Common myeloid progenitor, CD34-positive (primary cell): ENCODE data around the gene AFDN.

Experiments used
- CTCF ChIA-PET: fragments of 350-600 bp; sonication (Branson Sonifier 250); formaldehyde crosslinking; loops from one replicate; lab custom pipeline; 2021; ENCODE audit warnings: antibody characterized with exemption; lab: Charles Lee
- POLR2A ChIA-PET: fragments of 350-600 bp; sonication (Branson Sonifier 250); formaldehyde crosslinking; loops from one replicate; lab custom pipeline; 2021; ENCODE audit warnings: antibody characterized with exemption; lab: Charles Lee
- DNase-seq, 3 donors: peaks; one replicate each; pipeline versions ENCODE4 v3.0.0 to v3.0.0-alpha.2; 2013
- H3K27ac ChIP-seq, 2 experiments: 1 replicate in 1 of 2; 2 replicates in 1 of 2; pipeline ENCODE4 v1.7.0; 2013; ENCODE audit warnings: inconsistent platforms in 2 of 2, low read length in 2 of 2, mild to moderate bottlenecking in 2 of 2, low read depth in 1 of 2, moderate library complexity in 1 of 2; ENCODE audit not compliant: severe bottlenecking in 2 of 2, insufficient read depth in 1 of 2, poor library complexity in 1 of 2
- H3K27me3 ChIP-seq, 5 experiments: replicated peaks in 2 of 5; 1 replicate in 3 of 5; 2 replicates in 2 of 5; pipeline versions ENCODE4 v1.6.1 to v1.7.0; 2013; ENCODE audit warnings: low read length in 4 of 5, mild to moderate bottlenecking in 2 of 5, moderate library complexity in 2 of 5, inconsistent platforms in 1 of 5; ENCODE audit not compliant: insufficient read depth in 5 of 5, control insufficient read depth in 4 of 5
- H3K36me3 ChIP-seq, 4 experiments: 1 replicate in 2 of 4; 2 replicates in 2 of 4; pipeline versions ENCODE4 v1.6.1 to v1.7.0; 2013; ENCODE audit warnings: low read length in 3 of 4, control low read depth in 1 of 4, mild to moderate bottlenecking in 1 of 4; ENCODE audit not compliant: control insufficient read depth in 4 of 4, insufficient read depth in 4 of 4
- H3K4me1 ChIP-seq, 4 experiments: 1 replicate in 3 of 4; 2 replicates in 1 of 4; pipeline versions ENCODE4 v1.6.1 to v1.7.1; 2013; ENCODE audit warnings: low read length in 3 of 4, mild to moderate bottlenecking in 3 of 4, control low read depth in 1 of 4, inconsistent platforms in 1 of 4, moderate library complexity in 1 of 4; ENCODE audit not compliant: control insufficient read depth in 4 of 4, insufficient read depth in 4 of 4; ENCODE audit errors: control extremely low read depth in 1 of 4
- H3K4me3 ChIP-seq, 7 experiments: 1 replicate in 4 of 7; 2 replicates in 3 of 7; pipeline versions ENCODE4 v1.5.1 to v1.7.0; 2013; ENCODE audit warnings: mild to moderate bottlenecking in 7 of 7, low read length in 6 of 7, moderate library complexity in 6 of 7, inconsistent platforms in 2 of 7, low read depth in 2 of 7, control low read depth in 1 of 7; ENCODE audit not compliant: insufficient read depth in 4 of 7, control insufficient read depth in 1 of 7; ENCODE audit errors: extremely low read depth in 1 of 7
- H3K9me3 ChIP-seq, 5 experiments: 1 replicate in 4 of 5; 2 replicates in 1 of 5; pipeline versions ENCODE4 v1.6.1 to v1.7.1; 2013; ENCODE audit warnings: low read length in 4 of 5, mild to moderate bottlenecking in 2 of 5, inconsistent platforms in 1 of 5, low read depth in 1 of 5, moderate library complexity in 1 of 5; ENCODE audit not compliant: control insufficient read depth in 4 of 5, insufficient read depth in 2 of 5; ENCODE audit errors: control extremely low read depth in 1 of 5
- WGBS: methylation state at CpG from one replicate; pipeline ENCODE4 v1.1.5; 2013; ENCODE audit not compliant: insufficient coverage; 5-methylcytosine and 5-hydroxymethylcytosine counted together

The AFDN gene

DNA sequence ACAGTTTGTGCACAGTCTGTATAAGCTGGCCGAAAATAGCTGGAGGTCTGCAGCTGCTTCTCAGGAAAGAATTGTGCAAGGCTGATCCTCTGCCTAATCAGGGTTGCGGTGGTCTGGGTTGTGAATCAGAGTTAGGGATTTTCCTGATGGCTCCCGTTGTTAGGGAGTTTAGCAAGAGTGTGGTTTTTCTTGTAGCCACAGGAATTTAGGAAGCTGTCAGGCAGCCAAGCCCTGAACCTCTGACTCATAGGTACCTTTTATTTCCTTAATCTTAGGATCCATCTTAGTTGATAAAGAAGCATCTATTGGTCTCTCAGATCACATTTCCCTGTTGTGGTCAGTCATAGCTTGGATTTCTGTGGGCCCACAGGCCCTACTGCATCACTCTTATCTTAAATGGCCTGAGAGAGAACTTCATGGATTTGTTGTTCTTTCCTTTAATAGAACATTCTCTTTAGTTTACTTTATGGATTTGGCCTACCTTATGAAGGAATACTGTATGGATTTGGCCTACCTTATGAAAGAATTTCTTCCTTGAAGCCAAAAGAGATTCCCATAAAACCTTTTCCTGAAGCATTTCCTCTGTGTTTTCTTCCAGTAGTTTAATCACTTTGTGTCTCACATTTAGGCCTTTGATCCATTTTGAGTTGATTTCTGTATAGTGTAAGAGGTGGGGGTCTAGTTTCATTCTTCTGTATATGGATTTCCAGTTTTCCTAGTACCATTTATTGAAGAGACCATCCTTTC is 181.1 kb downstream of the AFDN start:
- Histone ChIP-seq H3K4me3 (no peak overlapping the region), H3K4me1 (no peaks in the 10 kb centered on the region), H3K27ac (no peak overlapping the region), H3K36me3 (no peaks in the 10 kb centered on the region), H3K9me3 (peaks cover 0 to 21% (median 8%) of the 10 kb centered on the region in 5 experiments), H3K27me3 (peaks cover 0 to 1% (median 0%) of the 10 kb centered on the region in 5 experiments)
- CTCF ChIA-PET, result interaction anchor here (1.0 kb wide), 1 partner anchor 9 kb away, joined by 3 read pairs; no protein-coding TSS in a partner anchor
- peak; percentile 13 to 61 (median 25) for DNase-seq
- POLR2A ChIA-PET, result no interaction called here
- WGBS, result 67% methylated on average over 2 of the region's 3 CpGs

DNA sequence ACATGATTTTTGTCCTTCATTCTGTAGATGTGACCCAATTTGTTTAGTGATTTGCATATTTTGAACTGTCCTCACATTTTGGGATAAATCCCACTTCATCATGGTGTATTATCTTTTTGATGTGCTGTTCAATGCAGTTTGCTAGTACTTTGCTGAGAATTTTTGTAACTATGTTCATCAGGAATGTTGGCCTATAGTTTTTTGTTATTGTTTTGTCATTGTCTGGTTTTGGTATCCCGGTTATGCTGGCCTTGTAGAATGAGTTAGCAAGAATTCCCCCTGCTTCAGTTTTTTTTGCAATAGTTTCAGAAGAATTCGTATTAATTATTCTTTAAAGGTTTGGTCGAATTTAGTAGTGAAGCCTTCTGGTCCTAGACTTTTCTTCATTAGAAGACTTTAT is 182.6 kb downstream of the AFDN start:
- WGBS, result 100% methylated on average over 3 of the region's 3 CpGs
- no peak overlapping the region for H3K4me3 ChIP-seq
- H3K36me3 ChIP-seq, result no peaks in the 10 kb centered on the region
- no peak for DNase-seq
- H3K9me3 ChIP-seq, result peaks cover 3 to 21% (median 14%) of the 10 kb centered on the region in 5 experiments
- ChIA-PET POLR2A (no interaction called here), CTCF (no interaction called here)
- H3K27ac ChIP-seq, result no peak overlapping the region
- H3K4me1 ChIP-seq, result no peaks in the 10 kb centered on the region
- peaks cover 0 to 1% (median 0%) of the 10 kb centered on the region in 5 experiments for H3K27me3 ChIP-seq

DNA sequence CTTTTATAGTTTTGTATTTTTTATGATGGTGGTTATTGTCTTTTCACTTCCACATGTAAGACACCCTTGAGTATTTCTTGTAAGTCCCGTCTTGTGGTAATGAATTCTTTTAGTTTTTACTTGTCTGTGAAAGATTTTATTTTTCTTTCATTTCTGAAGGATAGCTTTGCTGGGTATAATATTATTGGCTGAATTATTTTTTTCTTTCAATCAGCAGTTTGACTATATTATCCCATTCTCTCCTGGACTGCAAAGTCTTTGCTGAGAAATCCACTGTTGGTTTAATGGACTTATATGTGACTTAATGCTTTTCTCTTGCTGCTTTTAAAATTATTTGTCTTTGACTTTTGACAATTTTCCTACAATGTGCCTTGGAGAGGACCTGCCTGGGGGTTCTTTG is 184.6 kb downstream of the AFDN start:
- H3K9me3 ChIP-seq, result peaks cover 3 to 21% (median 14%) of the 10 kb centered on the region in 5 experiments
- no peak for DNase-seq
- H3K36me3 ChIP-seq, result no peaks in the 10 kb centered on the region
- no peaks in the 10 kb centered on the region for H3K27me3 ChIP-seq
- no peak overlapping the region for H3K4me3 ChIP-seq
- H3K27ac ChIP-seq, result no peak overlapping the region
- ChIA-PET CTCF (no interaction called here), POLR2A (no interaction called here)
- no CpG with 5 or more reads among the region's 1 CpG for WGBS
- no peaks in the 10 kb centered on the region for H3K4me1 ChIP-seq

DNA sequence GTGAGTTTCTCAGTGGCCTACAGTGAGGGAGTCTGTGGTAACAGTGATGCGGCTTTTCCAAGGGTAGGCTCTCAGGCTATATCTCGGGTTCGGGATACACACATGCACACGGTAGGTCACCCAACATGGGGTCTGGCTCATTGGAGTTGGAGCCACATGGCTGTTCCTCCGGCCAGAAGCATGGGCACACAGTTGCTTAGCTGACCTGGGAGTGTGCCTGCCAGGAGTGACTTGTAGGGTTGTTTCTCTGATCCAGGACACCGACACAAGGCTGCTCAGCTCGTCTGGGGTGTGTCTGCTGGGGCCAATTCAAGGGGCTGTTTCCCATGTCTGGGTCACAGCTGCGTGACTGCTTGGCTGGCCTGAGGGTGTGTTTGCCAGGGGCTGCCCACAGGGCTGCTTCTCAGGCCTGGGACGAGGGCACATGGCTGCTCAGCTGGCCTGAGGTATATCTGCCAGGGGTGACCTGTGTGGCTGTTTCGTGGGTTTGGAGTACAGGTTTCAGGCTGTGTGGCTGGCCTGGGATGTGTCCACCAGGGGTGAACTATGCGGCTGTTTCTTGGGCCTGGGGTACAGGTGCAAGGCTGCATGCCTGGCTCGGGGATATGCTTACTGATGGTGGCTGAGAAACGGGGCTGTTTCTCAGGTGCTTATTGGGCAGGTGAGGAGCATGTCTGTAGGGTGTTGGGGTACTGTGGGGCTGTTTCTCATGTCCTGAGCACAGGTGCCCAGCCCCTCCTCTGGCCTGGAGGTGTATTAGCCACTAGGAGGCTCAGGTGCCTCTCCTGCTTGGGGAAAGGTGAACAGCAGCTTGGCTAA is 185.9 kb downstream of the AFDN start:
- Histone ChIP-seq H3K4me1 (no peaks in the 10 kb centered on the region), H3K36me3 (no peaks in the 10 kb centered on the region), H3K27ac (no peak overlapping the region), H3K9me3 (peaks cover 3 to 21% (median 14%) of the 10 kb centered on the region in 5 experiments), H3K4me3 (no peak overlapping the region), H3K27me3 (no peaks in the 10 kb centered on the region)
- POLR2A ChIA-PET, result no interaction called here
- CTCF ChIA-PET, result no interaction called here
- no peak for DNase-seq
- 91% methylated on average over 9 of the region's 13 CpGs for WGBS

DNA sequence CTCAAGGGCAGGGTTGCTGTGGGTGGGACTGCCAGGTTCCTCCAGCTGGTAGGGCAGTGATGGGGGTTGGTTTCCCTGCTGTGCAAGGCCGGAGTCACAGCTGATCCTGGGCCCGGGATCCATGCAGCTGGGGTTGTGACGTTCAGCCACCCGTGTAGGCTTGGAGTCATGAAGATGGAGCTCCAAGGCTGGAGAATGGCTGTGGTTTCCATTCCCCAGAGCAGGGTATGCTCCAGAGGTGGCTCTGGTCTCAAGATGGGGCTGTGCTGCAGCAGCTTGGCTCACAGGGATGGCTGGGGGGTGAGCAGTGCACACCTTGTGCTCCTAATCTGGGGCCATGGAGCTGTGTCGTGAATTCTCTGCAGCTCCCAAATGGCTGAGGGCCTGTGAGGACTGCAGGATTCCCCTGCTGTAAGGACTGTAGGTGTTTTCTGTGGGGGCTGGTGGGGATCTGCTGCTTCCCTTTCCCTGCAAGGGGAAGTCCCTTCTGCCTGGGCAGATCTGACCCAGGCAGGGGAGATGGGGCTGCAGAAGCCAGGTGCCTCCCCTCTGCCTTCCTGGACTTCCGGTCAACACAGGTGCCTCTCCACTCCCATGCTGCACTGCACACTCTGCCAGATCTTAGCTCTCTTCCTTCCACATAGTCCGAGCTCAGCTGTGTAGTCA is 186.7 kb downstream of the AFDN start:
- ChIA-PET CTCF (no interaction called here), POLR2A (no interaction called here)
- no peak overlapping the region for H3K4me3 ChIP-seq
- DNase-seq, result no peak
- 87% methylated on average over 6 of the region's 7 CpGs for WGBS
- H3K4me1 ChIP-seq, result no peaks in the 10 kb centered on the region
- H3K36me3 ChIP-seq, result no peaks in the 10 kb centered on the region
- no peak overlapping the region for H3K27ac ChIP-seq
- H3K27me3 ChIP-seq, result no peaks in the 10 kb centered on the region
- H3K9me3 ChIP-seq, result peaks cover 3 to 21% (median 14%) of the 10 kb centered on the region in 5 experiments

DNA sequence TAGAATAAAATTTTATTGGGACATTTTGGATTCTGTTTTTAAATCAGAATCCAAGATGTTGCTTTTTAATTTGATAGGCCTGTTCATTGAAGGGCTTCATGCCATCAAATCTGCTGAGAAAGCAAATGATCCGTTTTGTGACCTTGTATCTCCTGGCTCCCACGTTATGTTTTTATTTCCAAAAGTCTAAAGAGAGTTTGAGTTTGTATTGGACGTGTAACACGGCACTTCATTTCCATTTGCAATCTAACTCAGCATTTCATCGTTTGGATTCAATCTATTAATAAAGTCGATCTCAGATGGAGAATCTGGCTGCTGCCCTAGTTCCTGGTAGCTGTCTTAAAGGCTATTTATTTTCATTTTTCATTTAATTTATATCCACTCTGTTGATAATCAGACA is 187.7 kb downstream of the AFDN start:
- H3K4me1 ChIP-seq, result no peaks in the 10 kb centered on the region
- H3K9me3 ChIP-seq, result peaks cover 3 to 24% (median 14%) of the 10 kb centered on the region in 5 experiments
- CTCF ChIA-PET, result no interaction called here
- H3K27ac ChIP-seq, result no peak overlapping the region
- H3K4me3 ChIP-seq, result no peak overlapping the region
- no peaks in the 10 kb centered on the region for H3K36me3 ChIP-seq
- DNase-seq, result no peak
- WGBS, result no CpG with 5 or more reads among the region's 6 CpGs
- peaks cover 0 to 1% (median 0%) of the 10 kb centered on the region in 5 experiments for H3K27me3 ChIP-seq
- POLR2A ChIA-PET, result no interaction called here
